Stimulated activated CD8-positive, alpha-beta memory T cell treated with anti-CD3 and anti-CD28 coated beads, Interleukin-7, amount 100 ng/mL, for 1 hour (primary cell): ENCODE measurements around the gene PYURF.

Experiments
- DNase-seq, 2 donors: peaks; one replicate each; pipeline ENCODE4 v3.0.0-alpha.2; 2020; ENCODE audit warnings: low read depth in 2 of 2

The PYURF gene

GRCh38 chr4:88523325-88524129 is at the start of gene PYURF:
Gene PYURF, minus strand, starts transcription at chr4:88523776. Its CDS starts 76 bp downstream, at chr4:88523700.
- DNase-seq, result peak; percentile 44 to 58

- no peak for DNase-seq
Observed at GRCh38 chr4:88570001-88570400, 46.4 kb upstream of the PYURF start.

- DNase-seq, result no peak
Observed at GRCh38 chr4:88567591-88567990, 44.0 kb upstream of the PYURF start.

GRCh38 chr4:88549815-88550214 is 26.2 kb upstream of the PYURF start:
- no peak for DNase-seq

- peak; percentile 39 to 56 for DNase-seq
Observed at GRCh38 chr4:88539322-88540068, 15.9 kb upstream of the PYURF start.

GRCh38 chr4:88537709-88538108 is 14.1 kb upstream of the PYURF start:
- DNase-seq, result no peak

GRCh38 chr4:88535090-88535755 is 11.6 kb upstream of the PYURF start:
- DNase-seq, result no peak

GRCh38 chr4:88533937-88534750 is 10.6 kb upstream of the PYURF start:
- no peak for DNase-seq

- DNase-seq, result no peak
Observed at GRCh38 chr4:88533088-88533790, 9.7 kb upstream of the PYURF start.

GRCh38 chr4:88531549-88531948 is 8.0 kb upstream of the PYURF start:
- DNase-seq, result no peak

GRCh38 chr4:88528861-88529260 is 5.3 kb upstream of the PYURF start:
- no peak for DNase-seq

GRCh38 chr4:88527787-88528186 is 4.2 kb upstream of the PYURF start:
- no peak for DNase-seq

GRCh38 chr4:88526221-88526815 is 2.7 kb upstream of the PYURF start:
- DNase-seq, result no peak

GRCh38 chr4:88524171-88524570 is 595 bp upstream of the PYURF start:
- DNase-seq, result no peak

GRCh38 chr4:88522702-88523324 is 763 bp downstream of the PYURF start:
- peak in 1 of 2 donors; percentile 4 for DNase-seq

- DNase-seq, result no peak
Observed at GRCh38 chr4:88518911-88519310, 4.7 kb downstream of the PYURF start.

- no peak for DNase-seq
Observed at GRCh38 chr4:88517825-88518224, 5.8 kb downstream of the PYURF start.

- DNase-seq, result no peak
Observed at GRCh38 chr4:88516746-88517145, 6.8 kb downstream of the PYURF start.

- no peak for DNase-seq
Observed at GRCh38 chr4:88514557-88515511, 8.7 kb downstream of the PYURF start.
